HepG2 (cell line): Measurements from ENCODE around the gene MN1. TPM values are rescaled to one million over a fixed set of nuclear protein-coding genes. Genes with fewer than 3 reads are reported as not detected.

Experiments
- DNMT1 ChIP-seq: sonication (generic); formaldehyde crosslinking; IDR thresholded peaks from 2 replicates; pipeline ENCODE4 v1.5.1; 2020; ENCODE audit warnings: mild to moderate bottlenecking, missing genetic modification reagents
- ETV5 ChIP-seq: IDR thresholded peaks from 2 replicates; pipeline ENCODE4 v1.6.1; 2018; ENCODE audit warnings: missing biosample characterization, missing genetic modification reagents, inconsistent platforms, borderline replicate concordance
- FIP1L1 ChIP-seq: fragments of 200-400 bp; formaldehyde crosslinking; IDR thresholded peaks from 2 replicates; pipeline ENCODE4 v1.6.1; 2018; ENCODE audit warnings: low read depth, mild to moderate bottlenecking, low read length, moderate library complexity, borderline replicate concordance; ENCODE audit not compliant: insufficient read depth
- TBX2 ChIP-seq: sonication (generic); formaldehyde crosslinking; IDR thresholded peaks from 2 replicates; pipeline ENCODE4 v1.5.0; 2020; ENCODE audit warnings: missing genetic modification reagents, mild to moderate bottlenecking, borderline replicate concordance
- ZBTB8A ChIP-seq: sonication (generic); formaldehyde crosslinking; IDR thresholded peaks from 2 replicates; pipeline ENCODE4 v1.4.0; 2020; ENCODE audit warnings: mild to moderate bottlenecking, low read depth, missing genetic modification reagents, borderline replicate concordance
- ZKSCAN1 ChIP-seq: fragments of 150-350 bp; IDR thresholded peaks from 2 replicates; pipeline ENCODE4 v1.6.1; 2014; ENCODE audit warnings: low read length
- ZNF577 ChIP-seq: sonication (generic); formaldehyde crosslinking; IDR thresholded peaks from 2 replicates; pipeline ENCODE4 v1.4.0; 2020; ENCODE audit warnings: mild to moderate bottlenecking, low read depth, missing genetic modification reagents, borderline replicate concordance
- polyA plus RNA-seq, 8 experiments: library from polyadenylated mRNA; depleted of rRNA in 3 of 8; stranded (reverse) in 7 of 8; unstranded in 1 of 8; fragments of >200 nt; fragmentation: Illumina TruSeq in 4 of 8; extraction: Trizol in 4 of 8; gene quantifications; 2 replicates each; pipeline versions ENCODE4 v1.2.1 to v1.2.3, GENCODE V29; 2011 to 2016; ENCODE audit warnings: low read depth in 4 of 8, missing spikeins in 1 of 8, mixed read lengths in 1 of 8; ENCODE audit not compliant: insufficient read depth in 1 of 8
- total RNA-seq, 5 experiments: library from RNA; depleted of rRNA; stranded (reverse); fragments of >200 nt; fragmentation: Illumina TruSeq; extraction: Trizol; gene quantifications; 2 replicates each; pipeline ENCODE4 v1.2.3, GENCODE V29; 2016; ENCODE audit warnings: low read depth in 1 of 5
- TF ChIP-seq, protein P1 (sequence below): sonication (generic); formaldehyde crosslinking; IDR thresholded peaks from 2 replicates; pipeline ENCODE4 v1.4.0; 2020; ENCODE audit warnings: missing genetic modification reagents
- TF ChIP-seq, protein P2 (sequence below): sonication (generic); formaldehyde crosslinking; IDR thresholded peaks from 2 replicates; pipeline ENCODE4 v1.4.0; 2020; ENCODE audit warnings: mild to moderate bottlenecking, missing genetic modification reagents
- TF ChIP-seq, protein P3 (sequence below): sonication (generic); formaldehyde crosslinking; IDR thresholded peaks from 2 replicates; pipeline ENCODE4 v1.5.1; 2020; ENCODE audit warnings: missing genetic modification reagents, mild to moderate bottlenecking, borderline replicate concordance
- TF ChIP-seq, protein P4 (sequence below): sonication (generic); formaldehyde crosslinking; IDR thresholded peaks from 2 replicates; pipeline ENCODE4 v1.5.0; 2020; ENCODE audit warnings: missing genetic modification reagents

The MN1 gene
- total and polyA plus RNA-seq, 2 of the 13 experiments (the other 11 are each of a cell fraction or from before 2014, with no cell fraction given), result 0.01 TPM; not detected in 1

DNA sequence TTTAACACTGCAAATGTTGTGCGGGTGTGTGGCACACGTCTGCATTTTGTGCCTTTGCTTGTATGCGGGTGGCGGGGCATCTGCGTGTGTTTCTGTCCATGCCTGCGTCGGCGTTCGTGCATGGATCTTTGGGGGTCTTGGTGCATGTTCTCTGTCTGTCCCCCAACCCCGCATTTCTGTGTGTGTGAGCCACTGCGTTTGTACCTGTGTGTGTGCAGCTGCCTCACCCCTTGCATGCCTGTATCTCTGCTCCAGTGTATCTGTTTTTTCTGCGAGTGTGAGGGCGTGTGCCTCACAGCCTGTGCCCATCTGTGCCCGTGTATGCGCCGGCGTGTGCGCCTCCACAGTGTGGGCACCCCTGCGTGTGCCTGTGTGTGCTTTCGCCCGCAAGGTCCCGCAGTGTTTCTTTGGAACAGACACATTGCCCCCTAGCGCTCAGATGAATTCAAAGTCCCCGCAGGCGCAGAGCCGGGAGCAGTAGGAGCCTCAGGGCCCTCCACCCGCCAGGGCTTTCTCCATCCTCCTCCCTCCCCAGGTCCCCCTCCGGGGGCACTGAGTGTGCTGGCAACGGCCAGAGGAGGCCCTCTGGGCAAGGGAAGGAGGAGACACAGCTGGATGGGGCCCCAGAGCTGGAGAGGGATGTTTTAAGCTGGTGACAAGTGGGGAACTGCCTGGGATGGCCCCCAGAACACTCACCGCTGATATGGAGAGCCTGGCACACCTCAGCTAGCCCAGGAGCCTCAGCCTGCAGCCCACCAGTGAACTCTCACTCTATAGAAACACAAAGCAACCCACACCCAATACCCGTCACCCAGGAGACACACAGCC is 3.1 kb upstream of the MN1 start (continued):
- no peak for TF ChIP-seq TBX2 (CRISPR knock-in tag)
- no peak for TF ChIP-seq ZKSCAN1
- TF ChIP-seq ETV5 (CRISPR knock-in tag), result no peak
- TF ChIP-seq, protein P1, sequence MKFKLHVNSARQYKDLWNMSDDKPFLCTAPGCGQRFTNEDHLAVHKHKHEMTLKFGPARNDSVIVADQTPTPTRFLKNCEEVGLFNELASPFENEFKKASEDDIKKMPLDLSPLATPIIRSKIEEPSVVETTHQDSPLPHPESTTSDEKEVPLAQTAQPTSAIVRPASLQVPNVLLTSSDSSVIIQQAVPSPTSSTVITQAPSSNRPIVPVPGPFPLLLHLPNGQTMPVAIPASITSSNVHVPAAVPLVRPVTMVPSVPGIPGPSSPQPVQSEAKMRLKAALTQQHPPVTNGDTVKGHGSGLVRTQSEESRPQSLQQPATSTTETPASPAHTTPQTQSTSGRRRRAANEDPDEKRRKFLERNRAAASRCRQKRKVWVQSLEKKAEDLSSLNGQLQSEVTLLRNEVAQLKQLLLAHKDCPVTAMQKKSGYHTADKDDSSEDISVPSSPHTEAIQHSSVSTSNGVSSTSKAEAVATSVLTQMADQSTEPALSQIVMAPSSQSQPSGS (CRISPR knock-in tag), result no peak
- TF ChIP-seq ZBTB8A (CRISPR knock-in tag), result no peak
- TF ChIP-seq FIP1L1, result no peak
- TF ChIP-seq ZNF577 (CRISPR knock-in tag), result no peak
- TF ChIP-seq, protein P2, sequence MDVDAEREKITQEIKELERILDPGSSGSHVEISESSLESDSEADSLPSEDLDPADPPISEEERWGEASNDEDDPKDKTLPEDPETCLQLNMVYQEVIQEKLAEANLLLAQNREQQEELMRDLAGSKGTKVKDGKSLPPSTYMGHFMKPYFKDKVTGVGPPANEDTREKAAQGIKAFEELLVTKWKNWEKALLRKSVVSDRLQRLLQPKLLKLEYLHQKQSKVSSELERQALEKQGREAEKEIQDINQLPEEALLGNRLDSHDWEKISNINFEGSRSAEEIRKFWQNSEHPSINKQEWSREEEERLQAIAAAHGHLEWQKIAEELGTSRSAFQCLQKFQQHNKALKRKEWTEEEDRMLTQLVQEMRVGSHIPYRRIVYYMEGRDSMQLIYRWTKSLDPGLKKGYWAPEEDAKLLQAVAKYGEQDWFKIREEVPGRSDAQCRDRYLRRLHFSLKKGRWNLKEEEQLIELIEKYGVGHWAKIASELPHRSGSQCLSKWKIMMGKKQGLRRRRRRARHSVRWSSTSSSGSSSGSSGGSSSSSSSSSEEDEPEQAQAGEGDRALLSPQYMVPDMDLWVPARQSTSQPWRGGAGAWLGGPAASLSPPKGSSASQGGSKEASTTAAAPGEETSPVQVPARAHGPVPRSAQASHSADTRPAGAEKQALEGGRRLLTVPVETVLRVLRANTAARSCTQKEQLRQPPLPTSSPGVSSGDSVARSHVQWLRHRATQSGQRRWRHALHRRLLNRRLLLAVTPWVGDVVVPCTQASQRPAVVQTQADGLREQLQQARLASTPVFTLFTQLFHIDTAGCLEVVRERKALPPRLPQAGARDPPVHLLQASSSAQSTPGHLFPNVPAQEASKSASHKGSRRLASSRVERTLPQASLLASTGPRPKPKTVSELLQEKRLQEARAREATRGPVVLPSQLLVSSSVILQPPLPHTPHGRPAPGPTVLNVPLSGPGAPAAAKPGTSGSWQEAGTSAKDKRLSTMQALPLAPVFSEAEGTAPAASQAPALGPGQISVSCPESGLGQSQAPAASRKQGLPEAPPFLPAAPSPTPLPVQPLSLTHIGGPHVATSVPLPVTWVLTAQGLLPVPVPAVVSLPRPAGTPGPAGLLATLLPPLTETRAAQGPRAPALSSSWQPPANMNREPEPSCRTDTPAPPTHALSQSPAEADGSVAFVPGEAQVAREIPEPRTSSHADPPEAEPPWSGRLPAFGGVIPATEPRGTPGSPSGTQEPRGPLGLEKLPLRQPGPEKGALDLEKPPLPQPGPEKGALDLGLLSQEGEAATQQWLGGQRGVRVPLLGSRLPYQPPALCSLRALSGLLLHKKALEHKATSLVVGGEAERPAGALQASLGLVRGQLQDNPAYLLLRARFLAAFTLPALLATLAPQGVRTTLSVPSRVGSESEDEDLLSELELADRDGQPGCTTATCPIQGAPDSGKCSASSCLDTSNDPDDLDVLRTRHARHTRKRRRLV (CRISPR knock-in tag), result no peak
- no peak for TF ChIP-seq DNMT1 (CRISPR knock-in tag)
- TF ChIP-seq, protein P3, sequence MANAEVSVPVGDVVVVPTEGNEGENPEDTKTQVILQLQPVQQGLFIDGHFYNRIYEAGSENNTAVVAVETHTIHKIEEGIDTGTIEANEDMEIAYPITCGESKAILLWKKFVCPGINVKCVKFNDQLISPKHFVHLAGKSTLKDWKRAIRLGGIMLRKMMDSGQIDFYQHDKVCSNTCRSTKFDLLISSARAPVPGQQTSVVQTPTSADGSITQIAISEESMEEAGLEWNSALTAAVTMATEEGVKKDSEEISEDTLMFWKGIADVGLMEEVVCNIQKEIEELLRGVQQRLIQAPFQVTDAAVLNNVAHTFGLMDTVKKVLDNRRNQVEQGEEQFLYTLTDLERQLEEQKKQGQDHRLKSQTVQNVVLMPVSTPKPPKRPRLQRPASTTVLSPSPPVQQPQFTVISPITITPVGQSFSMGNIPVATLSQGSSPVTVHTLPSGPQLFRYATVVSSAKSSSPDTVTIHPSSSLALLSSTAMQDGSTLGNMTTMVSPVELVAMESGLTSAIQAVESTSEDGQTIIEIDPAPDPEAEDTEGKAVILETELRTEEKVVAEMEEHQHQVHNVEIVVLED (CRISPR knock-in tag), result no peak
- TF ChIP-seq, protein P4, sequence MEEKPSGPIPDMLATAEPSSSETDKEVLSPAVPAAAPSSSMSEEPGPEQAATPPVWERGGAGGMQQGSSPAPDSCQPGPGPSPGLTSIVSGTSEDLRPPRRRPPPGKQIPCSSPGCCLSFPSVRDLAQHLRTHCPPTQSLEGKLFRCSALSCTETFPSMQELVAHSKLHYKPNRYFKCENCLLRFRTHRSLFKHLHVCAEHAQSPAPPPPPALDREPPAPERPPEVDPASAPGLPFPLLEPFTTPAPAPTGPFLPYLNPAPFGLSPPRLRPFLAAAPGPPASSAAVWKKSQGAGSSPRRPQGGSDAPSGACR (CRISPR knock-in tag), result no peak
